D721Med (cell line): ENCODE data around the gene PACSIN2.
"Not testable (repeated sequence)": the region's sequence is repeated elsewhere in the genome, so short reads cannot be mapped to it uniquely, and the experiment has no call there.

Experiments used
- DNase-seq: peaks from one replicate; pipeline ENCODE4 v3.0.0; 2011; ENCODE audit warnings: low spot score; ENCODE audit not compliant: insufficient read length
- FAIRE-seq: peaks from 2 replicates; lab custom pipeline; 2011; peaks lifted over from hg19 to GRCh38; lab: Jason Lieb, UNC
- CTCF ChIP-seq: IDR thresholded peaks from 2 replicates; pipeline ENCODE4 v1.5.1; 2012; ENCODE audit warnings: mild to moderate bottlenecking, control low read depth; ENCODE audit not compliant: insufficient read depth; ENCODE audit errors: missing control alignments

The PACSIN2 gene

GRCh38 chr22:42964994-42965699, 49.8 kb downstream of the PACSIN2 start:
- no peak for FAIRE-seq
- DNase-seq, result no peak
- no peak for TF ChIP-seq CTCF

GRCh38 chr22:42963231-42963595, 51.7 kb downstream of the PACSIN2 start:
- no peak for TF ChIP-seq CTCF
- FAIRE-seq (no peak), DNase-seq (no peak)

- TF ChIP-seq CTCF, result no peak
- DNase-seq (no peak), FAIRE-seq (no peak)
These were observed 52.4 kb downstream of the PACSIN2 start for GRCh38 chr22:42962295-42963230.

- FAIRE-seq, result no peak
- no peak for DNase-seq
- no peak for TF ChIP-seq CTCF
These were observed 53.1 kb downstream of the PACSIN2 start for GRCh38 chr22:42961810-42962209.

- DNase-seq, FAIRE-seq: not testable (repeated sequence)
These were observed 53.6 kb downstream of the PACSIN2 start for GRCh38 chr22:42961400-42961690.

- TF ChIP-seq CTCF, result no peak
- DNase-seq (no peak), FAIRE-seq (no peak)
These were observed 54.2 kb downstream of the PACSIN2 start for GRCh38 chr22:42960531-42961399.

- no peak for TF ChIP-seq CTCF
- FAIRE-seq (no peak), DNase-seq (no peak)
These were observed 55.1 kb downstream of the PACSIN2 start for GRCh38 chr22:42959576-42960509.
